ENCODE data around the gene TOM1L1.

Gene TOM1L1

GRCh38 chr17:54971147-54971546 is 70.5 kb downstream of the TOM1L1 start:
- H3K27me3 ChIP-seq (ENCODE audit: control insufficient read depth, insufficient read depth, low read length): no peaks in the 10 kb centered on the region
- H3K27ac ChIP-seq (ENCODE audit: low read depth, low read length): no peak overlapping the region
- H3K4me3 ChIP-seq (ENCODE audit: low read depth, low read length): no peak overlapping the region
- H3K9ac ChIP-seq (ENCODE audit: low read length): no peak overlapping the region
- H3K9me3 ChIP-seq (ENCODE audit: control insufficient read depth, insufficient read depth, low read depth, low read length): no peaks in the 10 kb centered on the region
- H3K4me1 ChIP-seq (ENCODE audit: control insufficient read depth, insufficient read depth, low read length): peaks cover 13% of the 10 kb centered on the region
- no peaks in the 10 kb centered on the region for H3K36me3 ChIP-seq (ENCODE audit: control insufficient read depth, insufficient read depth, low read length)

GRCh38 chr17:54971901-54972300 is 71.2 kb downstream of the TOM1L1 start:
- H3K36me3 ChIP-seq (ENCODE audit: control insufficient read depth, insufficient read depth, low read length): no peaks in the 10 kb centered on the region
- no peaks in the 10 kb centered on the region; the same call in 1 of the 2 replicates for H3K9me3 ChIP-seq (ENCODE audit: control insufficient read depth, insufficient read depth, low read depth, low read length)
- H3K9ac ChIP-seq (ENCODE audit: low read length): no peak overlapping the region
- H3K4me1 ChIP-seq (ENCODE audit: control insufficient read depth, insufficient read depth, low read length): peaks cover 12% of the 10 kb centered on the region
- H3K4me3 ChIP-seq (ENCODE audit: low read depth, low read length): no peak overlapping the region
- H3K27me3 ChIP-seq (ENCODE audit: control insufficient read depth, insufficient read depth, low read length): no peaks in the 10 kb centered on the region
- no peak overlapping the region for H3K27ac ChIP-seq (ENCODE audit: low read depth, low read length)

GRCh38 chr17:54972406-54973138 is 71.9 kb downstream of the TOM1L1 start:
- Histone ChIP-seq H3K9ac (ENCODE audit: low read length) (no peak overlapping the region), H3K4me1 (ENCODE audit: control insufficient read depth, insufficient read depth, low read length) (peaks cover 9% of the 10 kb centered on the region), H3K4me3 (ENCODE audit: low read depth, low read length) (no peak overlapping the region), H3K9me3 (ENCODE audit: control insufficient read depth, insufficient read depth, low read depth, low read length) (no peaks in the 10 kb centered on the region; the same call in 1 of the 2 replicates), H3K27me3 (ENCODE audit: control insufficient read depth, insufficient read depth, low read length) (no peaks in the 10 kb centered on the region), H3K27ac (ENCODE audit: low read depth, low read length) (no peak overlapping the region), H3K36me3 (ENCODE audit: control insufficient read depth, insufficient read depth, low read length) (no peaks in the 10 kb centered on the region)

- peaks cover 4% of the 10 kb centered on the region for H3K4me1 ChIP-seq (ENCODE audit: control insufficient read depth, insufficient read depth, low read length)
- H3K9me3 ChIP-seq (ENCODE audit: control insufficient read depth, insufficient read depth, low read depth, low read length): peaks cover 2% of the 10 kb centered on the region; the same call in 1 of the 2 replicates
- H3K9ac ChIP-seq (ENCODE audit: low read length): no peak overlapping the region
- H3K27ac ChIP-seq (ENCODE audit: low read depth, low read length): no peak overlapping the region
- H3K36me3 ChIP-seq (ENCODE audit: control insufficient read depth, insufficient read depth, low read length): no peaks in the 10 kb centered on the region
- no peak overlapping the region for H3K4me3 ChIP-seq (ENCODE audit: low read depth, low read length)
- no peaks in the 10 kb centered on the region for H3K27me3 ChIP-seq (ENCODE audit: control insufficient read depth, insufficient read depth, low read length)
Measured at GRCh38 chr17:54974759-54975158, 74.1 kb downstream of the TOM1L1 start.

GRCh38 chr17:54976316-54976715 is 75.7 kb downstream of the TOM1L1 start:
- Histone ChIP-seq H3K9ac (ENCODE audit: low read length) (no peak overlapping the region), H3K36me3 (ENCODE audit: control insufficient read depth, insufficient read depth, low read length) (no peaks in the 10 kb centered on the region), H3K9me3 (ENCODE audit: control insufficient read depth, insufficient read depth, low read depth, low read length) (peaks cover 8% of the 10 kb centered on the region), H3K27me3 (ENCODE audit: control insufficient read depth, insufficient read depth, low read length) (no peaks in the 10 kb centered on the region), H3K4me3 (ENCODE audit: low read depth, low read length) (no peak overlapping the region), H3K4me1 (ENCODE audit: control insufficient read depth, insufficient read depth, low read length) (no peaks in the 10 kb centered on the region), H3K27ac (ENCODE audit: low read depth, low read length) (no peak overlapping the region)

DNA sequence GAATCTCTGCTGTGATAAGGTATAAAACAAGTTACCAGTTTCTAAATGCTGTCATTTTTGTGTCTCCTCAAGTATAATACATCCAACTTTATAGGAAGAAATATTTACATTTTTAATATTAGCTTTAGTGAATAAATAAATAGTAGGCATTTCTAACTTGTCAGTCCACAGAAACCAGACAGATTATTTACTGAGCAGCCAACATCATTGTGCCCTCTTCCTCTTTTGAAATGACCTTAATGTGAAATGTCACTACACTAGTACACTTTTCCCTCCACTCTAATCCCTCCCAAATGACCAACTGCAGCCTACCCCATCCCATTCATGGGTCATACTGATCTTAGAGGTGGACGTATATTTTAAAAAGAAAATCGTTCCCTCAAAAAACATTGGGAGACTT is 77.1 kb downstream of the TOM1L1 start:
- Histone ChIP-seq H3K4me3 (ENCODE audit: low read depth, low read length) (no peak overlapping the region), H3K4me1 (ENCODE audit: control insufficient read depth, insufficient read depth, low read length) (no peaks in the 10 kb centered on the region), H3K27ac (ENCODE audit: low read depth, low read length) (no peak overlapping the region), H3K9ac (ENCODE audit: low read length) (no peak overlapping the region), H3K27me3 (ENCODE audit: control insufficient read depth, insufficient read depth, low read length) (no peaks in the 10 kb centered on the region), H3K9me3 (ENCODE audit: control insufficient read depth, insufficient read depth, low read depth, low read length) (peaks cover 8% of the 10 kb centered on the region), H3K36me3 (ENCODE audit: control insufficient read depth, insufficient read depth, low read length) (no peaks in the 10 kb centered on the region)

- H3K4me1 ChIP-seq (ENCODE audit: control insufficient read depth, insufficient read depth, low read length): no peaks in the 10 kb centered on the region
- no peak overlapping the region for H3K27ac ChIP-seq (ENCODE audit: low read depth, low read length)
- H3K36me3 ChIP-seq (ENCODE audit: control insufficient read depth, insufficient read depth, low read length): no peaks in the 10 kb centered on the region
- peaks cover 8% of the 10 kb centered on the region for H3K9me3 ChIP-seq (ENCODE audit: control insufficient read depth, insufficient read depth, low read depth, low read length)
- no peaks in the 10 kb centered on the region for H3K27me3 ChIP-seq (ENCODE audit: control insufficient read depth, insufficient read depth, low read length)
- no peak overlapping the region for H3K9ac ChIP-seq (ENCODE audit: low read length)
- H3K4me3 ChIP-seq (ENCODE audit: low read depth, low read length): no peak overlapping the region
Measured at GRCh38 chr17:54979657-54980056, 79.0 kb downstream of the TOM1L1 start.

DNA sequence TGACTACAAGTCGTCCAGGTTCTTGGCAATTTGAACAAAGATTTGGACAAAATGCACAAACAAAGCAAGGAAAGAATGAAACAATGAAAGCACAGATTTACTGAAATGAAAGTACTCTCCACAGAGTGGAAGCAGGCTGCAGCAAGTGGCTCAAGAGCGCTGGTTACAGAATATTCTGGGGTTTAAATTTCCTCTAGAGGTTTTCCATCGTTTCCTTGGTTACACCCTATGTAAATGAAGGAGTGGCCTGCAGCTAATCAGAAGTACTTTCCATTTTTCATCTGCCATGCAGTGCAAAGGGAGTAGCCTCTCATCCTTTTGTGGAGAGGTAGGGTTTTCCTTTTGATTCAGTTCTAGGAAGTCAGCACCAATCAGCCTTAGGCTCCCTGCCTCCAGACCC is 79.7 kb downstream of the TOM1L1 start:
- no peaks in the 10 kb centered on the region for H3K4me1 ChIP-seq (ENCODE audit: control insufficient read depth, insufficient read depth, low read length)
- no peak overlapping the region for H3K9ac ChIP-seq (ENCODE audit: low read length)
- no peak overlapping the region for H3K27ac ChIP-seq (ENCODE audit: low read depth, low read length)
- H3K4me3 ChIP-seq (ENCODE audit: low read depth, low read length): no peak overlapping the region
- peaks cover 8% of the 10 kb centered on the region for H3K9me3 ChIP-seq (ENCODE audit: control insufficient read depth, insufficient read depth, low read depth, low read length)
- H3K36me3 ChIP-seq (ENCODE audit: control insufficient read depth, insufficient read depth, low read length): no peaks in the 10 kb centered on the region
- H3K27me3 ChIP-seq (ENCODE audit: control insufficient read depth, insufficient read depth, low read length): no peaks in the 10 kb centered on the region

DNA sequence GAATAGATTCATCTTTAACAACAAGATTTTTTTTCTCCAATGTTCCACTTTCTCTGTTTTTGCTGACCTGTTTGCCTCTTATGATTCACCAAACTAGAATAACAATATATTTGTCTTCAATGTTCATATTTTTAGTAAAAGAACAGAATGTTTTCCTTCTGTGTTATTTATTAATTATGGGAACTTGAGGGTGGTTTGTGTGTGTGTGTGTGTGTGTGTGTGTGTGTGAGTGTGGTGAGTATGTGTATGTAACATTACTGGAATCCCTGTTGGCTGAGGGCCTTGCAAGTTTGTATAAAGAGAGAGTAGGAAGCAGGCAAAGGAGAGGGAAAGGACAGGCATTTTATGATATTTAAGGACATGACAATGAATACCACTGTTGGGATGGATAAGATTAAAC is 81.7 kb downstream of the TOM1L1 start:
- H3K9me3 ChIP-seq (ENCODE audit: control insufficient read depth, insufficient read depth, low read depth, low read length): peaks cover 8% of the 10 kb centered on the region; the same call in 1 of the 2 replicates
- H3K9ac ChIP-seq (ENCODE audit: low read length): no peak overlapping the region
- no peaks in the 10 kb centered on the region for H3K4me1 ChIP-seq (ENCODE audit: control insufficient read depth, insufficient read depth, low read length)
- H3K27me3 ChIP-seq (ENCODE audit: control insufficient read depth, insufficient read depth, low read length): no peaks in the 10 kb centered on the region
- no peak overlapping the region for H3K4me3 ChIP-seq (ENCODE audit: low read depth, low read length)
- H3K27ac ChIP-seq (ENCODE audit: low read depth, low read length): no peak overlapping the region
- no peaks in the 10 kb centered on the region for H3K36me3 ChIP-seq (ENCODE audit: control insufficient read depth, insufficient read depth, low read length)

- H3K4me3 ChIP-seq (ENCODE audit: low read depth, low read length): no peak overlapping the region
- no peaks in the 10 kb centered on the region for H3K27me3 ChIP-seq (ENCODE audit: control insufficient read depth, insufficient read depth, low read length)
- no peak overlapping the region for H3K27ac ChIP-seq (ENCODE audit: low read depth, low read length)
- peaks cover 8% of the 10 kb centered on the region; the same call in 1 of the 2 replicates for H3K9me3 ChIP-seq (ENCODE audit: control insufficient read depth, insufficient read depth, low read depth, low read length)
- no peaks in the 10 kb centered on the region for H3K36me3 ChIP-seq (ENCODE audit: control insufficient read depth, insufficient read depth, low read length)
- H3K9ac ChIP-seq (ENCODE audit: low read length): no peak overlapping the region
- H3K4me1 ChIP-seq (ENCODE audit: control insufficient read depth, insufficient read depth, low read length): no peaks in the 10 kb centered on the region
Measured at GRCh38 chr17:54983260-54983659, 82.6 kb downstream of the TOM1L1 start.

DNA sequence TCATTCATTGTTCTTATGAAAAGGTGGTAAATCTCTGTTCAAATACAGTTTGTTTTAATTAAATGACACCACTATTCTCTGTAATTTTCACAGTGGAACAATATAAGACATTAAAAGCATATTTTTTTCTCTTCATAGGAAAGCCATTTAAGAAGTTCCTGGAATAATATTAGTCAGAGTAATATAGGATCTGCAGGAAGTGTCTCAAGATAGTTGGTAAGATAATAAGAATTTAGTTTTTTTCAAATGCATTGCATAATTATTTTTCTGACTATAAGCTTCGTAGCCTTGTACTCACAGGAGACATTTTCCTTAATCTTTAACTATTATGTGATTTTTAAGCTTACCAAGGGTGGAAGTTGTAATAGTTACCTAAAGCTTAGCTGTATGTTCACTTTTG is 84.8 kb downstream of the TOM1L1 start:
- H3K9ac ChIP-seq (ENCODE audit: low read length): no peak overlapping the region
- H3K36me3 ChIP-seq (ENCODE audit: control insufficient read depth, insufficient read depth, low read length): no peaks in the 10 kb centered on the region
- no peak overlapping the region for H3K27ac ChIP-seq (ENCODE audit: low read depth, low read length)
- H3K4me1 ChIP-seq (ENCODE audit: control insufficient read depth, insufficient read depth, low read length): no peaks in the 10 kb centered on the region
- peaks cover 2% of the 10 kb centered on the region; the same call in 1 of the 2 replicates for H3K9me3 ChIP-seq (ENCODE audit: control insufficient read depth, insufficient read depth, low read depth, low read length)
- H3K27me3 ChIP-seq (ENCODE audit: control insufficient read depth, insufficient read depth, low read length): no peaks in the 10 kb centered on the region
- no peak overlapping the region for H3K4me3 ChIP-seq (ENCODE audit: low read depth, low read length)
